WTC11 (cell line): ENCODE results near the gene ETS2. TPM values are rescaled to one million over a fixed set of nuclear protein-coding genes. Genes with fewer than 3 reads are reported as not detected.
A peak's percentile ranks its signal among the peaks of the same experiment; 100 is the strongest.

ENCODE experiments used
- ATAC-seq: fragments of 200-7000 bp; cut with Tn5 transposase; 2 replicates; pipeline ENCODE4 v1.10.0; 2021; ENCODE audit warnings: mild to moderate bottlenecking, moderate library complexity
- CTCF ChIA-PET: fragments of 300-600 bp; sonication (Branson Sonifier 250); formaldehyde crosslinking; loops from one replicate; lab custom pipeline; 2021; ENCODE audit warnings: antibody characterized with exemption; lab: Charles Lee
- POLR2A ChIA-PET: fragments of 350-600 bp; sonication (Branson Sonifier 250); formaldehyde crosslinking; loops from one replicate; lab custom pipeline; 2021; ENCODE audit warnings: antibody characterized with exemption; lab: Charles Lee
- DNase-seq: peaks from one replicate; pipeline ENCODE4 v3.0.0; 2021; ENCODE audit warnings: low spot score
- H3K27ac Mint-ChIP-seq: 2 replicates; pipeline ENCODE4 v1.8.0; 2021; ENCODE audit warnings: mixed read lengths
- H3K27me3 Mint-ChIP-seq: 2 replicates; pipeline ENCODE4 v1.8.0; 2021; ENCODE audit warnings: low read depth, mild to moderate bottlenecking, moderate library complexity, mixed read lengths
- H3K36me3 Mint-ChIP-seq: 2 replicates; pipeline ENCODE4 v1.8.0; 2021; ENCODE audit warnings: mixed read lengths
- H3K4me1 Mint-ChIP-seq: 2 replicates; pipeline ENCODE4 v1.8.0; 2022; ENCODE audit warnings: mixed read lengths
- H3K4me3 Mint-ChIP-seq: 2 replicates; pipeline ENCODE4 v1.8.0; 2021; ENCODE audit warnings: mild to moderate bottlenecking, moderate library complexity, mixed read lengths
- H3K9me3 Mint-ChIP-seq: 2 replicates; pipeline ENCODE4 v1.8.0; 2021; ENCODE audit warnings: mixed read lengths
- AR ChIP-seq: fragments of 250-450 bp; sonication (Bioruptor Pico); IDR thresholded peaks from 2 replicates; pipeline ENCODE4 v1.9.0; 2021; ENCODE audit warnings: mild to moderate bottlenecking
- ATF1 ChIP-seq: sonication (generic); formaldehyde crosslinking; IDR thresholded peaks from 2 replicates; pipeline ENCODE4 v1.8.1; 2023; ENCODE audit warnings: mild to moderate bottlenecking, moderate library complexity, missing genetic modification reagents
- ATF2 ChIP-seq: sonication (generic); formaldehyde crosslinking; IDR thresholded peaks from 2 replicates; pipeline ENCODE4 v1.8.1; 2022; ENCODE audit warnings: low read depth, missing genetic modification reagents, borderline replicate concordance
- ATF3 ChIP-seq: sonication (generic); formaldehyde crosslinking; conservative IDR thresholded peaks from 2 replicates; pipeline ENCODE4 v1.8.1; 2022; ENCODE audit warnings: mild to moderate bottlenecking, missing genetic modification reagents
- ETV6 ChIP-seq: sonication (generic); formaldehyde crosslinking; IDR thresholded peaks from 2 replicates; pipeline ENCODE4 v1.8.1; 2022; ENCODE audit warnings: mild to moderate bottlenecking, missing genetic modification reagents
- FOXK1 ChIP-seq: sonication (generic); formaldehyde crosslinking; IDR thresholded peaks from 2 replicates; pipeline ENCODE4 v1.8.0; 2022; ENCODE audit warnings: mild to moderate bottlenecking, moderate library complexity, missing genetic modification reagents
- GTF2I ChIP-seq: fragments of 250-450 bp; sonication (Bioruptor Pico); conservative IDR thresholded peaks from 2 replicates; pipeline ENCODE4 v1.4.0; 2021; ENCODE audit warnings: mild to moderate bottlenecking
- HMGXB4 ChIP-seq: sonication (generic); formaldehyde crosslinking; IDR thresholded peaks from 2 replicates; pipeline ENCODE4 v1.8.1; 2023; ENCODE audit warnings: mild to moderate bottlenecking, moderate library complexity, missing genetic modification reagents
- MXD4 ChIP-seq: fragments of 250-450 bp; sonication (Bioruptor Pico); IDR thresholded peaks from 2 replicates; pipeline ENCODE4 v1.8.0; 2021; ENCODE audit warnings: mild to moderate bottlenecking, moderate library complexity, borderline replicate concordance
- NFATC4 ChIP-seq: fragments of 250-450 bp; sonication (Bioruptor Pico); IDR thresholded peaks from 2 replicates; pipeline ENCODE4 v1.9.0; 2021; ENCODE audit warnings: mild to moderate bottlenecking
- PRRX2 ChIP-seq: fragments of 250-450 bp; sonication (Bioruptor Pico); IDR thresholded peaks from 2 replicates; pipeline ENCODE4 v1.8.0; 2021; ENCODE audit warnings: mild to moderate bottlenecking
- RELA ChIP-seq: sonication (generic); formaldehyde crosslinking; IDR thresholded peaks from 2 replicates; pipeline ENCODE4 v1.8.1; 2022; ENCODE audit warnings: missing genetic modification reagents, mild to moderate bottlenecking, borderline replicate concordance
- RORB ChIP-seq: fragments of 250-450 bp; sonication (Bioruptor Pico); IDR thresholded peaks from 2 replicates; pipeline ENCODE4 v1.9.0; 2021; ENCODE audit warnings: mild to moderate bottlenecking
- SMAD4 ChIP-seq: sonication (generic); formaldehyde crosslinking; IDR thresholded peaks from 2 replicates; pipeline ENCODE4 v1.8.0; 2022; ENCODE audit warnings: mild to moderate bottlenecking, missing genetic modification reagents
- TEAD1 ChIP-seq: sonication (generic); formaldehyde crosslinking; IDR thresholded peaks from 2 replicates; pipeline ENCODE4 v1.8.0; 2022; ENCODE audit warnings: mild to moderate bottlenecking, missing genetic modification reagents
- TP53 ChIP-seq: sonication (generic); formaldehyde crosslinking; IDR thresholded peaks from 2 replicates; pipeline ENCODE4 v1.8.1; 2023; ENCODE audit warnings: mild to moderate bottlenecking, missing genetic modification reagents
- ZBTB43 ChIP-seq: sonication (generic); formaldehyde crosslinking; IDR thresholded peaks from 2 replicates; pipeline ENCODE4 v1.8.1; 2023; ENCODE audit warnings: mild to moderate bottlenecking, missing genetic modification reagents
- ZMAT4 ChIP-seq: fragments of 250-450 bp; sonication (Bioruptor Pico); IDR thresholded peaks from 2 replicates; pipeline ENCODE4 v1.9.0; 2021; ENCODE audit warnings: mild to moderate bottlenecking
- ZNF219 ChIP-seq: sonication (generic); formaldehyde crosslinking; IDR thresholded peaks from 2 replicates; pipeline ENCODE4 v1.8.0; 2023; ENCODE audit warnings: missing genetic modification reagents, mild to moderate bottlenecking, borderline replicate concordance
- ZNF317 ChIP-seq: sonication (generic); formaldehyde crosslinking; IDR thresholded peaks from 2 replicates; pipeline ENCODE4 v1.8.1; 2023; ENCODE audit warnings: low read depth, mild to moderate bottlenecking, moderate library complexity, missing genetic modification reagents, borderline replicate concordance
- ZNF396 ChIP-seq: fragments of 250-450 bp; sonication (Bioruptor Pico); IDR thresholded peaks from 2 replicates; pipeline ENCODE4 v1.8.0; 2021; ENCODE audit warnings: mild to moderate bottlenecking, moderate library complexity, borderline replicate concordance
- ZNF425 ChIP-seq: fragments of 250-450 bp; sonication (Bioruptor Pico); conservative IDR thresholded peaks from 2 replicates; pipeline ENCODE4 v1.9.0; 2021; ENCODE audit warnings: mild to moderate bottlenecking
- ZSCAN18 ChIP-seq: fragments of 250-450 bp; sonication (Bioruptor Pico); IDR thresholded peaks from 2 replicates; pipeline ENCODE4 v2.1.2; 2022; ENCODE audit warnings: mild to moderate bottlenecking, moderate library complexity
- total RNA-seq: library from RNA; stranded (reverse); gene quantifications from 3 replicates; pipeline ENCODE4 v1.2.3, GENCODE V29; 2021

Gene ETS2
- total RNA-seq, 1 experiment from 2014 or later, result 56.4 TPM

GRCh38 chr21:38813547-38813946, 7.8 kb downstream of the ETS2 start:
- ATAC-seq, result no peak
- Mint-ChIP-seq H3K36me3 (peaks cover 70% of the 10 kb centered on the region), H3K9me3 (no peaks in the 10 kb centered on the region), H3K27ac (peak overlapping the region; percentile 96), H3K4me1 (peaks cover 61% of the 10 kb centered on the region), H3K27me3 (no peaks in the 10 kb centered on the region), H3K4me3 (peak overlapping the region; percentile 8; the same call in 1 of the 2 replicates)
- no peak for TF ChIP-seq RORB
- no peak for TF ChIP-seq ETV6 (CRISPR knock-in tag)
- no peak for TF ChIP-seq ZNF425 (CRISPR knock-in tag)
- no peak for TF ChIP-seq AR (CRISPR knock-in tag)
- TF ChIP-seq ATF3 (CRISPR knock-in tag), result no peak
- no peak for TF ChIP-seq PRRX2 (CRISPR knock-in tag)
- TF ChIP-seq ZNF396 (CRISPR knock-in tag), result no peak
- no peak for TF ChIP-seq MXD4 (CRISPR knock-in tag)
- no peak for TF ChIP-seq RELA
- no peak for TF ChIP-seq ATF2
- no peak for TF ChIP-seq ZSCAN18
- no peak for TF ChIP-seq ZMAT4
- POLR2A ChIA-PET, result no interaction called here
- DNase-seq, result no peak
- CTCF ChIA-PET, result no interaction called here

GRCh38 chr21:38814126-38815059, 8.7 kb downstream of the ETS2 start:
- ChIA-PET CTCF (no interaction called here), POLR2A (no interaction called here)
- Mint-ChIP-seq H3K27ac (peak overlapping the region; percentile 75), H3K36me3 (peaks cover 79% of the 10 kb centered on the region), H3K4me3 (no peak overlapping the region), H3K4me1 (peaks cover 53% of the 10 kb centered on the region), H3K27me3 (no peaks in the 10 kb centered on the region), H3K9me3 (peaks cover 4% of the 10 kb centered on the region)
- peak; percentile 46 for ATAC-seq
- no peak for DNase-seq
- TF ChIP-seq FOXK1 (CRISPR knock-in tag) (no peak), HMGXB4 (CRISPR knock-in tag) (no peak), ZNF317 (CRISPR knock-in tag) (no peak), GTF2I (CRISPR knock-in tag) (no peak), ZNF219 (CRISPR knock-in tag) (no peak), SMAD4 (no peak), NFATC4 (CRISPR knock-in tag) (no peak), TEAD1 (CRISPR knock-in tag) (no peak), ATF1 (CRISPR knock-in tag) (no peak), TP53 (CRISPR knock-in tag) (no peak), RORB (no peak), ZBTB43 (CRISPR knock-in tag) (no peak)
